Measurements from ENCODE around the gene ABCF2.

Gene ABCF2

DNA sequence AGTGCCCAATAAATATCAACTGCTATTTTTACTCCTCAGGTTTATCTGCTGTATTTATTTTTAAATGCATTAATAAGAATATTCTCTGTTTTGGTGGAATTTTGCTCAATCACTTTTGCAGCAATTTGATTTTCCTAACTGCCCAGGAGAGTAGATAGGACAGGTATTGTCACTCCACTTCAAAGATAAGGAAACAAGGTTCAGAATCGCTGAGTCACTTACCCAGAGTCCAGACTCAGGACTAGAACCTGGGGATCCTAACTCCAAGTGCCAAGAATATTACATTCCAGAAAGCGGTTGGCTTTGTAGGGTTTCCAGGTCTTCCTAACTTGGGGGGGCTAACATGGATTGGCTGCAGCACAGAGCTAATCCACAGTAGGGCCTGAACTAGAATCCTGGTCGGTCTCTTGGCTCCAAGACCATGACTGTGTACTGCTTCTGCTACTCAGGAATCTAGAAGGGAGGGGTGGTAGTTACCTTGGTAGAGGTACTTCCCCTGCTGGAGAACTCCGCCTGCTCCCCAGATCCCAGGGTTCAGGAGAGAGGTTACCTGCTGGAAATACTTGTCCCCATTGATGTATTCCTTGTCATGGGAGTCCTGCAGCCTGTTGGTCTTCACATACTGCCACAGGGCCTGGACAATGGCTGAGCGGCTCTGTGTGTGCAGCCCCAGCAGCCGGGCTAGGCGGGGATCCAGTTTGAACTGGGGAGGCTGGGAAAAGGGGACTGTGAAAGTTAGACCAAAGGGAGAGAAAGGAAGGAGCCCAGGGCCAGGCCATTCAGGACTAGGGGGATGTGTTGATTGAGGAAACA, 14.1 kb upstream of the ABCF2 start:
- no peak for DNase-seq

DNA sequence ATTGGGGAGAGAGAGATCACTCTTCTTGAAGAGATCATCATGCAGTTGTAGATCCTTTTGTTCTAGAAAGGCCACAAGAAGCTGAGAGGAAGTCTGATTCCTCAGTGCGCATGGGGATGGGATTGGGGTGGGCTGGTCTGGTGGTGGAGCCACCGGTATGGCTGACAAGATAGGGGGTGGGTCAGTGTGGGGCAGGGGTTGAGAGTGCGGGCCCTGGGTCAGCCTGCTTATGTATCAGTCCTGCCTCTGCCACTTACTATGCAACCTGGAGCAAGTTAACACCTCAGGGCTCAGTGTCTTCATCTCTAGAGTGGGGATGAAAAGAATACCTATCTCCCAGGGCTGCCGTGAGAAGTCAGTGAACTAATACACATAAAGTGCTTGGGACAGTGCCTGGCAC, 13.5 kb upstream of the ABCF2 start:
- DNase-seq = no peak

DNA sequence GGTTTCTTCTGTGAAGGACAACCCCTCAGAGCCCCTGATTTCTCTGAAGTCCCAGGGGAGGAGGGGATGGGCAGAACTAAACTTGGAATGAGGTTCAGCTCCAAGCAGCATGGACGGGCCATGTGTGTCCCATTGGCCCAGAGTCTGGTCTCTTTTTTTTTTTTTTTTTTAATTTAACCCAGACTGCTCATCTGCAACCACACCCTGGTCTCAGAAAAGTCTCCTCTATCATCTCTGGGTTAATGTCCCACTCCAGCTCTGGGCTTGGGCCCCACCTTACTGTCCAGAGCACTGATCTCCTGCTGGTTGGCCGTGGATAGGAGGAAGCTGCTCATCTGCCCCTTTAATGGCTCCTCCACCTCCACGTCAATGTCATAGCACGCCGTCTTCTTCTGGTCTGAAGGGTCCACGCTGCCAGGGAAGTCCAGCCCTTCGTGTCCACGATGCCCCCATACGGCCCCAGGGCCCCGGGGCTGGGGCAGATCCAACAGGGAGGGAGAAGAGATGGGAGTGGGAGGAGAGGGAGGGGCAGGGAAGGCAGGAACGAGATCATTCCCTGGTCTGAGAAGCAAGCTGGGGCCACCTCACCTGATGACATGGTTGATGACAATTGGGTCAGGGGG, 12.9 kb upstream of the ABCF2 start:
- DNase-seq = no peak

DNA sequence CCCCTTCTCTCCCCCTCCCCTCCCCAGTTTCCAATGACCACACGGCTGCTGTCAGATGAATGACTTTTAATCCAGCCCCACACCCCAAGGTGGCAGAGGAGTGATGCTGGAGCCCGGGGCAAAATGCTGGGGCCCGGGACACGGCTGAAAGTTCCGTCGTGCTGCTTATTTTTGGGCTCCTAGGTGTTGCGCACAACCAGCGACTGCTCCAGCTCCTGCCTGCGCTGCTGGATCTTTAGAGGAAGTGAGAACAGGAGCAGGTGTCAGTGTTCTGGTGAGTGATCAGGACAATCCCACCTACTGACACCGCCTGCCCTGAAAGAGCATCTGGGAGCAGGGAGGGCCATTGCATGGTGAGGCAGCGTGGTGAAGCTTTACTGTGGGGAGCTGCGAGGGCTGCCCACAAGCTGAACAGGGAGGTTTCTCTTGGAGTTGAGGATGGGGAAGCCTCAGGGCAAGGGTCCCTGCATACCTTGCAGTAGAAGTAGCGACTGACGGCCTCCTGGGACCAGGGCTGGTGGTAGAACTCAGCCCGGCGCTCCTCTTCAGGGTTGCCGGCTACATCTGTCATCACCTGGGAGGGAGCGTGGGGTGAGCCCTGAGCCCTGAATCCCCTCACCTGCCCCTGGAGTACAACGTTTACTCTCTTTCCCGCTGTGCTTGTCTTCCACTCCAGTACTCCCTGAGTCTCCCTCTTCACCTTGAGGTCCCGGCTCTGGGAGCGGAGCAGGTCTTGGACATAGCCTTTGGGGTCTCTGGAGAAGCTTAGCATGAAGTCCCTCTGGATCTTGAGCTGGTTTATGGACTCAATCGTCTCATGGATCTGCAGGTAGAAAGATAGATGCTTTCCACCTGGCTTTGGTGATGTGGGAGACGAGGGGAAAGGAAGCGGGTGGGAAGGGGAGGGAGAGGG, 12.2 kb upstream of the ABCF2 start:
- no peak for DNase-seq

DNA sequence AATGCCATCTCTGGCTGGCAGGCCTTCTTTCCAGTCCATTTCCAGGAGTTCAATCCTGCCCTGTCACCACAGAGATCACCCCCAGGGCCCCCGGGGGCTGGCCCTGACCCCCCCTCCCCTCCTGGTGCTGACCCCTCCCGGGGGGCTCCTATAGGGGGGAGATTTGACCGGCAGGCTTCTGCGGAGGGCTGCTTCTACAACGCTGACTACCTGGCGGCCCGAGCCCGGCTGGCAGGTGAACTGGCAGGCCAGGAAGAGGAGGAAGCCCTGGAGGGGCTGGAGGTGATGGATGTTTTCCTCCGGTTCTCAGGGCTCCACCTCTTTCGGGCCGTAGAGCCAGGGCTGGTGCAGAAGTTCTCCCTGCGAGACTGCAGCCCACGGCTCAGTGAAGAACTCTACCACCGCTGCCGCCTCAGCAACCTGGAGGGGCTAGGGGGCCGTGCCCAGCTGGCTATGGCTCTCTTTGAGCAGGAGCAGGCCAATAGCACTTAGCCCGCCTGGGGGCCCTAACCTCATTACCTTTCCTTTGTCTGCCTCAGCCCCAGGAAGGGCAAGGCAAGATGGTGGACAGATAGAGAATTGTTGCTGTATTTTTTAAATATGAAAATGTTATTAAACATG, 11.3 kb upstream of the ABCF2 start:
- DNase-seq = no peak

GRCh38 chr7:151237244-151238189, 10.5 kb upstream of the ABCF2 start:
- DNase-seq = no peak

DNA sequence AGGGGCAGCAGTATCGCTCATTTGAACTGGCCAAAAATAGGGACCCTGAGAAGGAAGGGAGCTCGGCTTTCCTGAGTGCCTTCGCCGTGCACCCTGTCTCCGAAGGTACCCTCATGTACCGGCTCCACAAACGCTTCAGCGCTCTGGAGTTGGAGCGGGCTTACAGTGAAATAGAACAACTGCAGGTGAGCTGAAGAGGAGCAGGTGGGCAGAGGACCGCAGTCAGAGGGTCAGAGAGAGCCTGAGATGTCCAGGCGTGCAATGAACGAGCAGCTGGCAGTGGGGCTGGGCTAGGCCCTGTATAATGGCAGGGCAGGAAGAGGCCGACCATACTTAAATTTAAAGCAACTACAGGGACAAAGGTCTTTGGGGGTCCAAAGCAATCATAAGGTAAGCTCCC, 9.4 kb upstream of the ABCF2 start:
- DNase-seq = no peak

- DNase-seq = no peak
These were observed 8.2 kb upstream of the ABCF2 start for GRCh38 chr7:151235091-151235787.

- no peak for DNase-seq
These were observed 6.8 kb upstream of the ABCF2 start for GRCh38 chr7:151233804-151234203.

DNA sequence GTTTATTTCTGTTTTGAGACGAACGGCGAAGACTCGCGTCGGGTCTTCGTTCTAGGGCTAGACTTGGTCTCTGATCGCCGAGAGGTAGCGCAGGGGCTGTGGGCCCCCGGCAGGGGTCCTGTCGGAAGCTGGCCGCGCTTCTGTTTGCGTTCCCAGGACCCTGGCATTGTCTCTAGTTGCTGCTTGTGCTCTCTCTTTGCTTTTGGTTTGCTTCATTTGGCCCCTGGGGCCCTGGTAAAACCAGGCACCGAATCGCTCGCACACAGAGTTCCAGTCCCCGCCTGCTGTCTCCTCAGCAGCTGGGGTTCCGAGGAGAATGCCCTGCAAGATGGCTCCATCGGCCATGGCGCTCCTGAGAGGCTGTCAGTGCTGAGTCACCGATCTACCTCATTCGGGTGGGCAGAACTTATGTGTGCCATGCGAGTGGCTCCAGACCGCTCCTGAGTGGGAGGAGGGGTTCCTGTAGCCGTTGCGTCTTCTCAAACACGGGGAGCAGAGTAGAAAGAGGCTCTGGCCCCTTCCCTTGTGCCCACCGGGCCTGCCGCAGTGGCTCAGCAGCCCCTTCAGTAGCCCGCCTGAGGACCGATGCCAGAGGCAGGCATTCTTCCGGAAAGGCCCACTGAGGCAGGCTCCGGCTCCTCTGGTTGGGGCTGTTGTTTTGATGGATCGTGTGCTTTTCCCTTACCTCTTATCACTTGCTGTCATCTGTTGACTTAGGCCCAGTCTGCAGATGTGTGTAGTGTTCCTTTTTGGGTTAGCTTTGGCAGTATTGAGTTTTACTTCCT, 6.1 kb upstream of the ABCF2 start:
- DNase-seq = peak; percentile 82

DNA sequence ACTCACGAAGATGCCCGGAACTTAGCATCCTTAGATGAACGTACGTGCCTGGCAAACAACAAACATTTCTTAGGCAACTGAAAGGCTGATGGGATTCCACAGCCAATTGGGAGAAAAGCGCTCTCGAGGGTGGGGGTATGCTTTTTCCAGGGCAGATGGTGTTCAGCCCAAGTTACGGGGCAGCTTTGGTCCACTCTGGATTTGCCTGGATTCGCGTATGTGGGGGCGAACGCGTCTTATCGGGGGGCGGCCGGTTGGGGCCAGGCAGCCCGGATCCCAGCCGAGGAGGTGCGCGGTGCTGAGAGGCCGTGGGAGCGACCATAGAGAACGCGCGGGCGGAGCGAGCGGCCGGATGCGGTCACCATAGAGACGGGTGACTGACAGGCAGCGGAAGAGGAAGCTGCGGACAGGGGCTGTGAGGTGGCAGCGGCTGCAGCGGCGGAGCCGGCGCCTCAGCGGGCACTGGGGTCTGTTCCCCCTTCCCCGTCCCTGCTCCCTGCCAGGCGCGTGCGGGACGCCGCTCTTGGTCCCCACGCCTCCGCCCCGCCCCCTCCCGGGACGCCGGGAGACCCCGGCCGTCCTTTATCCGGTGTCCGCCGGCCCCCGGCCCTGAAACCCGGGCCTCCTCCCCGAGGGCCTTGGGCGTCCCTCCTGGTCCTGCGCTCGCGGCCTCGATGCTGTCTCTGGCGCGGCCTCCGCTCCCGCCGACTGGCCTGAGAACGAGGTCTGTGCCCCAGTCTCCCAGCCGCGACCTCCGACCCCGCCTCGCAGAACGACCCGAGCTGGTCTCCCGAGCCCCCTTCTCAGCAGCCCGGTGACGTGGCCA, 5.3 kb upstream of the ABCF2 start, which contains the start of gene CHPF2:
TSS of gene CHPF2 (plus strand) at position 393 of the 826 bp plus-strand sequence. CDS start 1,529 bp downstream, outside the sequence.
- DNase-seq = peak; percentile 90

GRCh38 chr7:151231080-151231479, 4.1 kb upstream of the ABCF2 start:
- no peak for DNase-seq

DNA sequence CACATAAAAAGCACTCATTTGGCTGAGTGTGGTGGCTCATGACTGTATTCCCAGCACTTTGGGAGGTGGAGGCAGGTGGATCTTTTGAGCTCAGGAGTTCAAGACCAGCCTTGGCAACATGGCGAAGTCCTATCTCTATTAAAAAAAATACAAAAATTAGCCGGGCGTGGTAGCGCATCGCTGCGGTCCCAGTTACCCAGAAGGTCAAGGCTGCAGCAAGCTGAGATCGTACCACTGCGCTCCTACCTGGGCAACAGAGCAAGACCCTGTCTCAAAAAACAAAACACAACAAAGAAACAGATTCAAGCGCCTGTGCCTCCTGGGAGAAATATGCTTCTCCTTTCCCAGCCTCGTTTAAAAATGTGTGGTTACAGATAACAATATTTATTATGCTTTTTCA, 2.2 kb upstream of the ABCF2 start:
- DNase-seq = no peak

DNA sequence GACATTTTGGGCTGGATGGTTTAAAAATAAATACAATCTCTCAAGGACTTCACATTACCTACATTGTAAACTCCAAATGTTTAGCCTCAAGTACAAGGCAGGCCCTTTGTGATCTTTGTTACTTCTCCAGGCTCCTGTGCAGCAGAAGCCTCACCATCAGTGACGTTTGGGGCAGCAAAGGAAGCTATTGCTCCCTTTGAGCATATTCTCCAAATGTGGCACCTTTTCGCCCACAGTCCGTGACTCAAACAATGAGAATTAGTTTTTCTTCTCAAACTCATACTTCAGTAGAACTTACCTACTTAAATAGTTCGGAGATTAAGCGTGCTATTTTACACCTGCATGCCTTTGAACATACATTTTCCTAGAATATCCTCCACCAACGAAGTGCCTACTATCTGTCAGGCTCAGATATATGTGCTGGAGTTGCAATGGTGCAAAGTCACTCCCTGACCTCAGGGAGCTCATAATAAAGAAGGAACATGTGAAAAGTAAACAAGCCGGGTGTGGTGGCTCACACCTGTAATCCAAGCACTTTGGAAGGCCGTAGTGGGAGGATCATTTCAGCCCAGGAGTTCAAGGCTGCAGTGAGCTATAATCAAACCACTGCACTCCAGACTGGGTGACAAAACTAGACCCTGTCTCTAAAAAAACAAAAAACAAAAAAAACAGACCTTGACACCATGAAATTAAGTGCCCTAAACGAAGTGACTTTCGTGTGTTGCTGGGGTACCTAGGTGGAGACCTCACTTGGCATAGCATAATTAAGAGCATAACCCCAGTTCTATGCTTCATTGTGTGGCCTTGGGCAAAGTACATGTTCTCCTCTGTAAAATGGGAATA, 1.2 kb upstream of the ABCF2 start:
- no peak for DNase-seq

GRCh38 chr7:151226560-151226874, 488 bp downstream of the ABCF2 start:
- DNase-seq = no peak

DNA sequence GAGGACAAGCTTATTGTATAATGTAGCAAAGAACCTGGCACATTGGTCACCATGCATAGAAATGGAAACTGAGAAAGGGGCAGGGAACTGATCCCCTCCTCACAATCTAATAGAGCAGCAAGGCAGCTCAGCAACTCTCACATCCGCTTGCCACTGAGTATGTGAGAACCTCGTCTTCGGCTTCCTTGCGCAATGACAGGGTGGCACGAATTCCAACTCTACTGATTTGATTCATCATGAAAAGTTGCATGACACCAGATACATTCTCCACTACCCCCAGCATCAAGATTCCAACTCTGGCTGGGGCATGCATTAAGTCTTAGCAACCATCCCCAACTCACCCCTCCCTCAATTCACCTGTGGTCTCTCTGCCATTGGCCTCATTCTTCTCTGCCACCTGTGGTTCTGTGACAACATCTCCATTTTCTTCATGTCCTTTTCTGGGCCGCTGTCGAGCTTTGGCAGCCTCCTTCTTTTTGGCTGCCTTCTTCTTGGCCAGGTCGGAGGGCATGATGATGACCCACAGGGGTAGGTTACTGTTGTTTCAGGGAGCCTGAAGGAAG, 976 bp downstream of the ABCF2 start:
- peak; percentile 58 for DNase-seq

- no peak for DNase-seq
These were observed 3.3 kb downstream of the ABCF2 start for GRCh38 chr7:151223728-151224127.

DNA sequence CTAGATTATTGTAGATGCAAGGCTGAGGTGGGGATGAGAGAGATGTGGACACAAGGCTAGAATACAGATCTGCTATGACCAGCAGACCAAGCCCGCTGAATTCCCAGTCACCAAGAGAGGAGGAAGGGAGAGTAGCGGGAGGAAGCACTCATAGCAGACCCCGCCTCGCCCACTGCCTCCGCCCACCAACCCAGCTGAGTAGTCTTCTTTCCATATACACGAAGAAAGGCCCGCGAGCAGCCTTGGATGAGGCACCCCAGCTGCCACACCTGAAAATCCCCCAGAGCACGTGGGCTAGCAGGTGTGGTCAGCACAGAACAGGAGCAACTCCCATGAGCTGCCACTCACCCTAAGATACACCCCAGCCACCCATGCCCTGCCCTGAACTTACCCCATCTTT, 8.8 kb downstream of the ABCF2 start:
- DNase-seq = no peak

Measured in inflammatory macrophage treated with lipopolysaccharide for 4 hours (primary cell).